Measurements from ENCODE around the gene RPL29.

DNA sequence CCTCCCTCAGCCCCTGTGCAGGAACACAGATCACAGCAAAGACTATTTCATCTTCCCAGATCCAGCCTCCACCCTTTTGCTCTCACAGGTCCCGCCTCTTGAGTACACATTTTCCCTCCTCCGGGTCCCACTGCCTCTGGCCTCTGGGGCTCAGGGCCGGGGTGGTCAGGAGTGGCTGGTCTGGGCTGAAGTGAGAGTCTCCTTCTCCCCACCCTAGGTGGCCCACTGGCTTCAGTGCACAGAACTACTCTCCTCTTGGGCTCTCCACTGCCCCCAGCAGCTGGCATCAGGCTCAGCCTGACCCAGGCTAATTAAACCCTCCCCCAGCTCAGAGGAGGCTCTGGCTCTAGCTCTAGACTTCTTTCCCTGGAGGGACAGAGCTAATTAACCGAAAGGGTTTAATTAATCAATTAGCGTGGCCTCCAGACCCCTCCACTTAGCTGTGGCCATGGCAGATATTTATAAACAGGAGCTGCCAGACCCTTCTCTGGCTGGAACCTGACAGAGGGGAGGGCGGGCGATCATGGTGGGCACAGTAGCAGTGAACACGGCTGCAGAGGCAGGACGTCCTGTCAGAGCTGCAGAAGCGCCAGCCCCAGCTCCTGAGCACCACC lies 45.5 kb upstream of the RPL29 start:
- no peak for TF ChIP-seq POLR2A (IDR thresholded peaks at IDR 0.05; ENCODE audit: low read length)
- no peak for TF ChIP-seq GATA1 (IDR thresholded peaks at IDR 0.05; ENCODE audit: low read depth, low read length)
